Epithelial cell of proximal tubule (primary cell): Measurements from ENCODE around the gene MYH9. TPM values are rescaled to one million over a fixed set of nuclear protein-coding genes. Genes with fewer than 3 reads are reported as not detected.
A peak's percentile ranks its signal among the peaks of the same experiment; 100 is the strongest.

ENCODE experiments used
- DNase-seq: peaks from one replicate; pipeline ENCODE4 v3.0.0-alpha.2; 2011; ENCODE audit warnings: low read depth
- H3K4me3 ChIP-seq: 2 replicates; pipeline ENCODE4 v1.5.1; 2011; ENCODE audit warnings: low read depth, mild to moderate bottlenecking, low read length
- CTCF ChIP-seq: conservative IDR thresholded peaks from 2 replicates; pipeline ENCODE4 v1.5.1; 2012; ENCODE audit warnings: low read depth, mild to moderate bottlenecking, low read length
- total RNA-seq: library from RNA; depleted of rRNA; stranded (reverse); fragments of >200 nt; gene quantifications from 2 replicates; pipeline ENCODE4 v1.2.3, GENCODE V29; 2015

The MYH9 gene
- total RNA-seq, 1 donor from 2014 or later: 896 TPM

- DNase-seq: peak; percentile 69
- H3K4me3 ChIP-seq: peak within 1 kb of the TSS; percentile 81
- peak; percentile 67 for TF ChIP-seq CTCF
Observed at GRCh38 chr22:36239401-36240171, 148.2 kb downstream of the MYH9 start, which contains the start of gene APOL2. APOL2 (minus strand) TSS chr22:36239527; CDS start chr22:36233162, 6,365 bp downstream.

- DNase-seq: no peak
- TF ChIP-seq CTCF: no peak
- peak overlapping the region; percentile 81 for H3K4me3 ChIP-seq
Observed at GRCh38 chr22:36239150-36239400, 148.7 kb downstream of the MYH9 start.

- no peak for DNase-seq
- peak overlapping the region; percentile 81 for H3K4me3 ChIP-seq
- TF ChIP-seq CTCF: no peak
Observed at GRCh38 chr22:36238373-36239149, 149.2 kb downstream of the MYH9 start.

GRCh38 chr22:36237462-36238372, 150.1 kb downstream of the MYH9 start:
- DNase-seq: no peak
- no peak for TF ChIP-seq CTCF
- peak overlapping the region; percentile 81 for H3K4me3 ChIP-seq

- peak overlapping the region; percentile 81 for H3K4me3 ChIP-seq
- DNase-seq: no peak
- no peak for TF ChIP-seq CTCF
Observed at GRCh38 chr22:36236388-36237319, 151.1 kb downstream of the MYH9 start.

GRCh38 chr22:36235585-36235984, 152.2 kb downstream of the MYH9 start:
- DNase-seq: no peak
- TF ChIP-seq CTCF: no peak
- H3K4me3 ChIP-seq: no peak overlapping the region
